Esophagus muscularis mucosa (tissue), 3 donors: ENCODE measurements around the gene SUMO2.

ENCODE experiments used
- POLR2AphosphoS5 ChIP-seq, 2 donors: sonication (generic); formaldehyde crosslinking; IDR thresholded peaks; one replicate each; pipeline ENCODE4 v1.6.1; 2017; ENCODE audit warnings: antibody characterized with exemption in 2 of 2
- TF ChIP-seq, protein P1 (sequence below), 3 experiments: fragments of 200-600 bp in 2 of 3; fragments of 450-650 bp in 1 of 3; sonication (generic) in 2 of 3; IDR thresholded peaks; one replicate each; pipeline ENCODE4 v1.5.1; 2017 to 2019; ENCODE audit warnings: antibody characterized with exemption in 3 of 3, mild to moderate bottlenecking in 2 of 3, moderate library complexity in 1 of 3

DNA sequence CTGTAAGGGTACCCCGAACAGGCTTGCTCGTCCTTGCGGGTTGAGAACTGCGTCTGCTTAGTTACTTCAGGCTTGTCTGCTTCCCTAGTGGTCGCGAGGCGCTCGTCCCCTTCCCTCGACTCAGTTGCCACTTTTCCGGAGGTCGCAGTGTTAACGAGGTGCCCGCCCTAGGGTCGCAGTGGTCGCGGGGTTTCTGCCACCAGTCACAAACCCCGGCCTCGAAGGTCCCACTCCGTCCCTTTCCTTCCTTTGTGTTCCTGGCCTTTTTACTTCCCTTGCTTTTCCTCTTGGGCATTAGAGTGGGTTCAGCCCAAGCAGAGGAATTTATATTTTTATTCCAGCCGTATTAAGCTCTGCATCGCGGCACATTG is 23.0 kb upstream of the SUMO2 start:
- TF ChIP-seq POLR2AphosphoS5 (IDR thresholded peaks at IDR 0.05) = no peak
- TF ChIP-seq, protein P1, sequence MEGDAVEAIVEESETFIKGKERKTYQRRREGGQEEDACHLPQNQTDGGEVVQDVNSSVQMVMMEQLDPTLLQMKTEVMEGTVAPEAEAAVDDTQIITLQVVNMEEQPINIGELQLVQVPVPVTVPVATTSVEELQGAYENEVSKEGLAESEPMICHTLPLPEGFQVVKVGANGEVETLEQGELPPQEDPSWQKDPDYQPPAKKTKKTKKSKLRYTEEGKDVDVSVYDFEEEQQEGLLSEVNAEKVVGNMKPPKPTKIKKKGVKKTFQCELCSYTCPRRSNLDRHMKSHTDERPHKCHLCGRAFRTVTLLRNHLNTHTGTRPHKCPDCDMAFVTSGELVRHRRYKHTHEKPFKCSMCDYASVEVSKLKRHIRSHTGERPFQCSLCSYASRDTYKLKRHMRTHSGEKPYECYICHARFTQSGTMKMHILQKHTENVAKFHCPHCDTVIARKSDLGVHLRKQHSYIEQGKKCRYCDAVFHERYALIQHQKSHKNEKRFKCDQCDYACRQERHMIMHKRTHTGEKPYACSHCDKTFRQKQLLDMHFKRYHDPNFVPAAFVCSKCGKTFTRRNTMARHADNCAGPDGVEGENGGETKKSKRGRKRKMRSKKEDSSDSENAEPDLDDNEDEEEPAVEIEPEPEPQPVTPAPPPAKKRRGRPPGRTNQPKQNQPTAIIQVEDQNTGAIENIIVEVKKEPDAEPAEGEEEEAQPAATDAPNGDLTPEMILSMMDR (IDR thresholded peaks at IDR 0.05) = no peak
